Astrocyte (in vitro differentiated cells and primary cell): ENCODE measurements around the gene FFAR3. TPM values are rescaled to one million over a fixed set of nuclear protein-coding genes. Genes with fewer than 3 reads are reported as not detected.

Source experiments
- DNase-seq: peaks from one replicate; pipeline ENCODE4 v3.0.0-alpha.2; 2010; ENCODE audit warnings: low read depth
- FAIRE-seq: peaks from 2 replicates; lab custom pipeline; 2011; peaks lifted over from hg19 to GRCh38; lab: Jason Lieb, UNC
- H2AFZ ChIP-seq: 2 replicates; pipeline ENCODE4 v1.6.0; 2012; ENCODE audit warnings: low read depth, low read length, inconsistent platforms
- H3K27ac ChIP-seq: 2 replicates; pipeline ENCODE4 v1.5.1; 2011; ENCODE audit warnings: low read depth, low read length, inconsistent platforms
- H3K27me3 ChIP-seq: 2 replicates; pipeline ENCODE4 v1.6.0; 2011; ENCODE audit warnings: low read length, inconsistent platforms; ENCODE audit not compliant: insufficient read depth
- H3K36me3 ChIP-seq: 2 replicates; pipeline ENCODE4 v1.5.1; 2011; ENCODE audit warnings: low read length, inconsistent platforms; ENCODE audit not compliant: insufficient read depth
- H3K4me1 ChIP-seq: 2 replicates; pipeline ENCODE4 v1.5.1; 2011; ENCODE audit warnings: low read length, inconsistent platforms; ENCODE audit not compliant: insufficient read depth
- H3K4me2 ChIP-seq: 2 replicates; pipeline ENCODE4 v1.6.0; 2012; ENCODE audit warnings: low read length, inconsistent platforms
- H3K4me3 ChIP-seq: 2 replicates; pipeline ENCODE4 v1.5.1; 2011; ENCODE audit warnings: low read depth, mild to moderate bottlenecking, low read length, inconsistent platforms; ENCODE audit not compliant: insufficient read depth
- H3K79me2 ChIP-seq: 2 replicates; pipeline ENCODE4 v1.6.0; 2012; ENCODE audit warnings: mild to moderate bottlenecking, low read length, inconsistent platforms; ENCODE audit not compliant: insufficient read depth
- H3K9ac ChIP-seq: 2 replicates; pipeline ENCODE4 v1.6.0; 2012; ENCODE audit warnings: mild to moderate bottlenecking, low read length, inconsistent platforms
- H3K9me3 ChIP-seq: 2 replicates; pipeline ENCODE4 v1.5.1; 2012; ENCODE audit warnings: low read depth, mild to moderate bottlenecking, low read length, inconsistent platforms; ENCODE audit not compliant: insufficient read depth
- H4K20me1 ChIP-seq: 2 replicates; pipeline ENCODE4 v1.6.0; 2012; ENCODE audit warnings: low read length, inconsistent platforms; ENCODE audit not compliant: insufficient read depth
- H3K27ac Mint-ChIP-seq: one replicate; pipeline ENCODE4 v1.8.0; 2021; ENCODE audit warnings: mild to moderate bottlenecking, mixed read lengths; ENCODE audit not compliant: unreplicated experiment
- H3K27me3 Mint-ChIP-seq: one replicate; pipeline ENCODE4 v1.8.0; 2021; ENCODE audit warnings: low read depth, mixed read lengths; ENCODE audit not compliant: unreplicated experiment
- H3K36me3 Mint-ChIP-seq: one replicate; pipeline ENCODE4 v1.8.0; 2021; ENCODE audit warnings: low read depth, mixed read lengths; ENCODE audit not compliant: unreplicated experiment
- H3K4me1 Mint-ChIP-seq: one replicate; pipeline ENCODE4 v1.8.0; 2021; ENCODE audit warnings: low read depth, mixed read lengths; ENCODE audit not compliant: unreplicated experiment
- H3K4me3 Mint-ChIP-seq: one replicate; pipeline ENCODE4 v1.8.0; 2021; ENCODE audit warnings: mild to moderate bottlenecking, moderate library complexity, mixed read lengths; ENCODE audit not compliant: unreplicated experiment
- H3K9me3 Mint-ChIP-seq: one replicate; pipeline ENCODE4 v1.8.0; 2021; ENCODE audit warnings: mild to moderate bottlenecking, mixed read lengths; ENCODE audit not compliant: unreplicated experiment
- CTCF ChIP-seq: IDR thresholded peaks from 2 replicates; pipeline ENCODE4 v1.5.1; 2011; ENCODE audit warnings: low read depth, mild to moderate bottlenecking, inconsistent platforms, low read length, moderate library complexity; ENCODE audit not compliant: insufficient read depth
- EZH2 ChIP-seq: IDR thresholded peaks from 2 replicates; pipeline ENCODE4 v1.6.1; 2012; ENCODE audit warnings: mild to moderate bottlenecking, low read length, inconsistent platforms; ENCODE audit not compliant: insufficient read depth
- total RNA-seq: library from RNA; stranded (reverse); gene quantifications from 2 replicates; pipeline ENCODE4 v1.2.1, GENCODE V29; 2021

Gene FFAR3
- total RNA-seq, 1 donor from 2014 or later = not detected

GRCh38 chr19:35362261-35363000 lies 4.2 kb downstream of the FFAR3 start:
- no peaks in the 10 kb centered on the region for H3K27me3 ChIP-seq
- H3K79me2 ChIP-seq = no peaks in the 10 kb centered on the region
- H3K4me3 Mint-ChIP-seq = no peak overlapping the region

GRCh38 chr19:35363001-35363590 lies 4.8 kb downstream of the FFAR3 start:
- Mint-ChIP-seq H3K27ac (no peak overlapping the region), H3K27me3 (peaks cover 22% of the 10 kb centered on the region), H3K36me3 (no peaks in the 10 kb centered on the region), H3K9me3 (no peaks in the 10 kb centered on the region), H3K4me1 (no peaks in the 10 kb centered on the region), H3K4me3 (no peak overlapping the region)
- H4K20me1 ChIP-seq = no peaks in the 10 kb centered on the region
- no peak for TF ChIP-seq CTCF
- TF ChIP-seq EZH2 = no peak
- no peaks in the 10 kb centered on the region for H3K79me2 ChIP-seq
- H2AFZ ChIP-seq = no peak overlapping the region
- no peak overlapping the region for H3K4me3 ChIP-seq
- H3K9me3 ChIP-seq = no peaks in the 10 kb centered on the region
- DNase-seq (no peak), FAIRE-seq (no peak)
- no peak overlapping the region for H3K4me2 ChIP-seq
- H3K9ac ChIP-seq = no peak overlapping the region
- no peaks in the 10 kb centered on the region for H3K4me1 ChIP-seq
- no peaks in the 10 kb centered on the region for H3K36me3 ChIP-seq
- H3K27ac ChIP-seq = no peak overlapping the region
- H3K27me3 ChIP-seq = no peaks in the 10 kb centered on the region

More at GRCh38 chr19:35362261-35363000, 4.2 kb downstream of the FFAR3 start:
- Histone ChIP-seq H3K9ac (no peak overlapping the region), H2AFZ (no peak overlapping the region), H3K4me1 (no peaks in the 10 kb centered on the region), H3K36me3 (no peaks in the 10 kb centered on the region), H3K4me3 (no peak overlapping the region), H3K4me2 (no peak overlapping the region), H3K27ac (no peak overlapping the region), H4K20me1 (no peaks in the 10 kb centered on the region), H3K9me3 (no peaks in the 10 kb centered on the region)
- no peaks in the 10 kb centered on the region for H3K4me1 Mint-ChIP-seq
- H3K36me3 Mint-ChIP-seq = no peaks in the 10 kb centered on the region
- peaks cover 21% of the 10 kb centered on the region for H3K27me3 Mint-ChIP-seq
- no peak overlapping the region for H3K27ac Mint-ChIP-seq
- DNase-seq (no peak), FAIRE-seq (no peak)
- no peaks in the 10 kb centered on the region for H3K9me3 Mint-ChIP-seq
- TF ChIP-seq EZH2 (no peak), CTCF (no peak)
